Upper lobe of left lung (tissue), 4 donors: ENCODE data around the gene LRCH1.

Experiments used
- CTCF ChIP-seq, 6 experiments: fragments of 450-650 bp in 4 of 6; fragments of 200-600 bp in 2 of 6; sonication (generic) in 2 of 6; IDR thresholded peaks; one replicate each; pipeline ENCODE4 v1.5.1; 2016 to 2019; ENCODE audit warnings: antibody characterized with exemption in 6 of 6
- EP300 ChIP-seq, 4 donors: sonication (generic); formaldehyde crosslinking; IDR thresholded peaks; one replicate each; pipeline ENCODE4 v1.5.1; 2017; ENCODE audit warnings: antibody characterized with exemption in 4 of 4, control low read depth in 2 of 4
- POLR2A ChIP-seq, 4 donors: fragments of 450-650 bp; IDR thresholded peaks; one replicate each; pipeline ENCODE4 v1.5.1; 2016 to 2017; ENCODE audit warnings: antibody characterized with exemption in 4 of 4, mild to moderate bottlenecking in 2 of 4
- POLR2AphosphoS5 ChIP-seq, 2 donors: sonication (generic); formaldehyde crosslinking; IDR thresholded peaks; one replicate each; pipeline ENCODE4 v1.5.1; 2017; ENCODE audit warnings: antibody characterized with exemption in 2 of 2

GRCh38 chr13:46621792-46622629 lies 69.0 kb downstream of the LRCH1 start:
- TF ChIP-seq CTCF (IDR thresholded peaks at IDR 0.05) = no peak
- TF ChIP-seq POLR2A (IDR thresholded peaks at IDR 0.05) = no peak
- TF ChIP-seq POLR2AphosphoS5 (IDR thresholded peaks at IDR 0.05) = no peak
- no peak for TF ChIP-seq EP300 (IDR thresholded peaks at IDR 0.05)
